Duodenal mucosa (tissue), 2 donors: ENCODE measurements around the gene STIM2.

ENCODE experiments used
- H3K27ac ChIP-seq: one replicate; pipeline ENCODE4 v1.7.0; 2013; ENCODE audit warnings: low read depth, low read length
- H3K27me3 ChIP-seq, 2 donors: one replicate each; pipeline ENCODE4 v1.7.0; 2013; ENCODE audit warnings: low read length in 2 of 2, control low read depth in 1 of 2; ENCODE audit not compliant: insufficient read depth in 2 of 2, control insufficient read depth in 1 of 2
- H3K36me3 ChIP-seq, 2 donors: one replicate each; pipeline ENCODE4 v1.7.0; 2013; ENCODE audit warnings: low read length in 2 of 2, control low read depth in 1 of 2; ENCODE audit not compliant: insufficient read depth in 2 of 2, control insufficient read depth in 1 of 2
- H3K4me1 ChIP-seq, 2 donors: one replicate each; pipeline ENCODE4 v1.7.0; 2013; ENCODE audit warnings: low read length in 2 of 2, control low read depth in 1 of 2; ENCODE audit not compliant: insufficient read depth in 2 of 2, control insufficient read depth in 1 of 2
- H3K4me3 ChIP-seq, 2 donors: one replicate each; pipeline ENCODE4 v1.7.0; 2013; ENCODE audit warnings: low read length in 2 of 2, low read depth in 1 of 2
- H3K9ac ChIP-seq, 2 donors: one replicate each; pipeline ENCODE4 v1.7.0; 2013; ENCODE audit warnings: low read length in 2 of 2, low read depth in 1 of 2
- H3K9me3 ChIP-seq, 2 donors: one replicate each; pipeline ENCODE4 v1.7.0; 2013; ENCODE audit warnings: low read length in 2 of 2, control low read depth in 1 of 2; ENCODE audit not compliant: control insufficient read depth in 1 of 2

The STIM2 gene

DNA sequence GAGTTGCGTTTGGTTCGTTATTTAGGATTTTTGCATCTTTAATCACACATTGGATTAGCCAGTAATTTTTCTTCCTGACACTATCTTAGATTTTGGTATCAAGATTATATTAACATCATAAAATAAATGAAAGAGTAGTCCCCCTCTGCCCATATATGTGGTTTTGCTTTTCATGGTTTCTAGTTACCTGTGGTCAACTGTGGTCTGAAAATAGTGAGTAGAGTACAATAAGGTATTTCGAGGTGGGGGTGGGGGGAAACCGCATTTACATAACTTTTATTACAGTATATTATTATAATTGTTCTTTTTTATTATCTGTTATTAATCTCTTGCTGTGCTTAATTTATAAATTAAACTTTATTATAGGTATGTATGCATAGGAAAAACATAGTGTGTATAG, 152.4 kb downstream of the STIM2 start:
- Histone ChIP-seq H3K36me3 (peaks cover 5 to 13% of the 10 kb centered on the region in 2 donors), H3K27me3 (no peaks in the 10 kb centered on the region), H3K4me3 (no peak overlapping the region), H3K9ac (no peak overlapping the region), H3K27ac (no peak overlapping the region), H3K4me1 (no peaks in the 10 kb centered on the region), H3K9me3 (no peaks in the 10 kb centered on the region)

GRCh38 chr4:27016551-27016950, 155.9 kb downstream of the STIM2 start:
- H3K4me1 ChIP-seq, result no peaks in the 10 kb centered on the region
- H3K9ac ChIP-seq, result no peak overlapping the region
- H3K36me3 ChIP-seq, result peaks cover 5 to 34% of the 10 kb centered on the region in 2 donors
- H3K4me3 ChIP-seq, result no peak overlapping the region
- H3K27ac ChIP-seq, result no peak overlapping the region
- H3K27me3 ChIP-seq, result no peaks in the 10 kb centered on the region
- H3K9me3 ChIP-seq, result no peaks in the 10 kb centered on the region

DNA sequence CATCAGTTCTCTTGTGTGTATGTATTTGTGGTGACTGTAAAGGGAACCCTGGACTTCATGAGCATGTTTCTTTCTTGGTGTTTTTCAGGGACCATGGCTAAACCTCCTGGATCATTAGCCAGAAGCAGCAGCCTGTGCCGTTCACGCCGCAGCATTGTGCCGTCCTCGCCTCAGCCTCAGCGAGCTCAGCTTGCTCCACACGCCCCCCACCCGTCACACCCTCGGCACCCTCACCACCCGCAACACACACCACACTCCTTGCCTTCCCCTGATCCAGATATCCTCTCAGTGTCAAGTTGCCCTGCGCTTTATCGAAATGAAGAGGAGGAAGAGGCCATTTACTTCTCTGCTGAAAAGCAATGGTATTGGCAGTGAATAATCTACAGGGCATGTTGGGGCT, 157.0 kb downstream of the STIM2 start:
- Histone ChIP-seq H3K9me3 (no peaks in the 10 kb centered on the region), H3K27me3 (no peaks in the 10 kb centered on the region), H3K4me3 (no peak overlapping the region), H3K9ac (no peak overlapping the region), H3K36me3 (peaks cover 5 to 43% of the 10 kb centered on the region in 2 donors), H3K27ac (no peak overlapping the region), H3K4me1 (no peaks in the 10 kb centered on the region)

DNA sequence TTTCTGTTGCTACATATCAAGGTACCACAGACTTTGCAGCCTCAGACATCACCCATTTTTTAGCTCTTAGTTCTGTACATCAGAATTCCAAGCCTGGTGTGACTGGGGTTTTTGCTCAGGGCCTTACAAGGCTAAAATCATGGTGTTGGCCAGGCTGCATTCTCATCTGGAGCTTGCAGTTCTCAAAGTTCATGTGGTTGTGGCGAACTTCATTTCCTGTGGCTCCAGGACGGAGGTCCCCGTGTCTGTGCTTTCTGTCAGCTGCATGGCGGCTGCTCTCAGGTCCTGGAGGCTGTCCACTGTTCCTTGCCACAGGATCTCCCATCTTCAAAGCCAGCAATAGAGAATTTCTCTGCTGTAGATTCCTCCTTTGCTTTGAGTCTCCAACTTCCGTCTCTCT, 157.4 kb downstream of the STIM2 start:
- Histone ChIP-seq H3K9ac (no peak overlapping the region), H3K27me3 (no peaks in the 10 kb centered on the region), H3K27ac (no peak overlapping the region), H3K9me3 (no peaks in the 10 kb centered on the region), H3K4me3 (no peak overlapping the region), H3K4me1 (no peaks in the 10 kb centered on the region), H3K36me3 (peaks cover 5 to 46% of the 10 kb centered on the region in 2 donors)

DNA sequence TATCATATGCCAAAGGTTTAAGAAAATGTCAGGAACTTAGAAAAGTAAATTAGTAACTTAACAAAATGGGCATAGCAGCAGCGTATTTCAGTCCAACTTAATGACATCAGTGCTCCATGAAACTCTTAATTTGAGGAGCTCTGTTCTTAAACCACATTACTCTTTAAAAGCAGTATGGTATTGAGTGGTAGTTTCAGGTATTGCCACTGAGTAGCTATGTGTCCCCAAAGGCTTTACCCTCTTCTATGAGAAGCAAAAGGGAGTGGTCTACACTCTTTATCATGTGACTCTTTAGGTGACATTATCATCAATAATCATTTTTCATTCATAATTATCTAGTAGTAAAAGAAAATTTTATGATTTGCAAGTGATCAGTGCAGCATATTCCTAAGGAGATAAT, 158.3 kb downstream of the STIM2 start:
- H3K4me1 ChIP-seq, result no peaks in the 10 kb centered on the region
- peaks cover 5 to 46% of the 10 kb centered on the region in 2 donors for H3K36me3 ChIP-seq
- H3K9ac ChIP-seq, result no peak overlapping the region
- H3K4me3 ChIP-seq, result no peak overlapping the region
- H3K27ac ChIP-seq, result no peak overlapping the region
- H3K9me3 ChIP-seq, result no peaks in the 10 kb centered on the region
- no peaks in the 10 kb centered on the region for H3K27me3 ChIP-seq

DNA sequence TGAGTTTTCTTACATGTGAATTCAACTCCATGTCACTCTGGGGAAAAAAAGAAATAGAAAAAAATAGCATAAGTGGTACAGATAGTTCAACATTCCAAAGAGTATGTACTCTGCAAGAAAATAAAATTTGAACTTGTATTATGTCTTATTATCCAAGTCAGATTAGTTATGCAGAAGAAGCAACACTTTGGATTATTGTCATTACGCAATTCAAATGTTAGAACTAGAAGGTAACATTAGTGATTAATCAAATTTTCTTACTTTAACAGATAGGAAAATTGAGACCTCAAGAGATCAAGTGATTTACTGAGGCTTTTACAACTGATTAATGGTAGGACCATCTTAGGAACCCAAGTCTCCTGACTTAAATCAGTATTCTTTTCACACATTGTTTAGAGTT, 159.1 kb downstream of the STIM2 start:
- Histone ChIP-seq H3K27me3 (no peaks in the 10 kb centered on the region), H3K9me3 (no peaks in the 10 kb centered on the region), H3K9ac (no peak overlapping the region), H3K36me3 (peaks cover 5 to 46% of the 10 kb centered on the region in 2 donors), H3K4me3 (no peak overlapping the region), H3K27ac (no peak overlapping the region), H3K4me1 (no peaks in the 10 kb centered on the region)

DNA sequence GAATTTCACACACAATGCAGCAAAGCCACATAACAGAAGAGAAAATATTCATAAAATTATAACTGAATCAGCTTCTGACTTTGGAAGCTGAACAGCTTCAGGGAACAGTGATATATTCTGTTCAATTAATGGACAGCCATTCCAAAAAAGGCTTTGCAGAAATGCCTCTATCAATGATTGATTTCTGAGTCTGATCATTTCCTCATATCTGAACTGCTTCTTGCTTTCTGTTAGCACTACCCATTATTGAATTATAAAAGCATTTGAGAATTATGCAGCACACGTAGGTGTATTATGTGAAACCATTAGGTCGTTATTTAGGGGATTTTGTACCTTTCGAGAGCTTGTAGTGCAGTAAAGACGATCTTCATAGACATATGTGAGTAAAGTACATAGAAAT, 159.6 kb downstream of the STIM2 start:
- peaks cover 5 to 46% of the 10 kb centered on the region in 2 donors for H3K36me3 ChIP-seq
- H3K9ac ChIP-seq, result no peak overlapping the region
- no peaks in the 10 kb centered on the region for H3K4me1 ChIP-seq
- no peaks in the 10 kb centered on the region for H3K9me3 ChIP-seq
- no peak overlapping the region for H3K4me3 ChIP-seq
- no peaks in the 10 kb centered on the region for H3K27me3 ChIP-seq
- no peak overlapping the region for H3K27ac ChIP-seq

DNA sequence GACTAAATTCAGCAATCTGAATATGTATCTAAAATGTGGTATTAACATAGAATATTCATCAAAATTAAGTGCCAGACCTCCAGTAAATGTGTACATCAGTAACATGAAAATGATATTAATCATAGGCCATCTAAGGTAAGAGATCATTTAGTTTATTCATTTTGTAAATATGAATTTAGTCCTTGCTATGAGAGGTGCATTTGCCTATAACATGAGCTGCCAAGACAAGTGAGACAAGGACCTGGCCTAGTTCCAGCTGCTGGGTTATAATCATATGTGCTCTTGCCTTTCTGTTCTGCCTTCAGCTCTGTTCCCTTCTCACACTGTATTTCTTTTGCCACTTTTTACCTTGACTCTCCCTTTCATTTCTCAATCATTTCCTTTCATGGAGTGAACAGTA, 160.0 kb downstream of the STIM2 start:
- H3K36me3 ChIP-seq, result peaks cover 5 to 46% of the 10 kb centered on the region in 2 donors
- no peaks in the 10 kb centered on the region for H3K4me1 ChIP-seq
- no peak overlapping the region for H3K4me3 ChIP-seq
- no peaks in the 10 kb centered on the region for H3K27me3 ChIP-seq
- H3K9ac ChIP-seq, result no peak overlapping the region
- no peaks in the 10 kb centered on the region for H3K9me3 ChIP-seq
- no peak overlapping the region for H3K27ac ChIP-seq

DNA sequence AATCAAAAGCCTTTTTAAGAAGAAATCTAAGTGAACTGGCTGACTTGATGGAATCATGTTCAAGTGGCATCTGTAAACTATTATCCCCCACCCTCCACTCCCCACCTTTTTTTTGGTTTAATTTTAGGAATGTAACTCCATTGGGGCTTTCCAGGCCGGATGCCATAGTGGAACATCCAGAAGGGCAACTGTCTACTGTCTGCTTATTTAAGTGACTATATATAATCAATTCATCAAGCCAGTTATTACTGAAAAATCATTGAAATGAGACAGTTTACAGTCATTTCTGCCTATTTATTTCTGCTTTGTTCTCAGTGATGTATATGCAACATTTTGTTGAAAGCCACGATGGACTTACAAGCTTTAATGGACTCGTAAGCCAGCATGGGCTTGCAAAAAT, 162.3 kb downstream of the STIM2 start:
- Histone ChIP-seq H3K4me3 (no peak overlapping the region), H3K9me3 (no peaks in the 10 kb centered on the region), H3K9ac (no peak overlapping the region), H3K27me3 (no peaks in the 10 kb centered on the region), H3K36me3 (peaks cover 0 to 42% of the 10 kb centered on the region in 2 donors), H3K27ac (no peak overlapping the region), H3K4me1 (no peaks in the 10 kb centered on the region)

DNA sequence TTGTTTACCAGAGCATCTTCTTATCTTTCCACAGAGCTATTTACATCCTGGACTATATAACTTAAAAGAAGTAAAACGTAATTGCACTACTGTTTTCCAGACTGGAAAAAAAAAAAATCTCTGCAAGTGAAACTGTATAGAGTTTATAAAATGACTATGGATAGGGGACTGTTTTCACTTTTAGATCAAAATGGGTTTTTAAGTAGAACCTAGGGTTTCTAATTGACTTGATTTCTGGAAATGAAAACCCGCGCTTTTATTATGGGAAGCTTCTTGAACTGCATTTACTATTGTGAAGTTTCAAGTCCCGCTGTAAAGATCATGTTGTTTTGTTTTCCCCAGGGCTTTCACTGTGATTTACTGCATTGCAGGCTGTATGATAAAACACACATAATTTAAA, 162.7 kb downstream of the STIM2 start:
- H3K9me3 ChIP-seq, result no peaks in the 10 kb centered on the region

GRCh38 chr4:27024805-27025204, 164.2 kb downstream of the STIM2 start:
- H3K27me3 ChIP-seq, result no peaks in the 10 kb centered on the region
- no peak overlapping the region for H3K9ac ChIP-seq
- H3K27ac ChIP-seq, result no peak overlapping the region
- peaks cover 0 to 28% of the 10 kb centered on the region in 2 donors for H3K36me3 ChIP-seq
- no peak overlapping the region for H3K4me3 ChIP-seq
- H3K4me1 ChIP-seq, result no peaks in the 10 kb centered on the region
- H3K9me3 ChIP-seq, result no peaks in the 10 kb centered on the region

More for the DNA sequence above, 162.7 kb downstream of the STIM2 start:
- Histone ChIP-seq H3K4me1 (no peaks in the 10 kb centered on the region), H3K27me3 (no peaks in the 10 kb centered on the region), H3K9ac (no peak overlapping the region), H3K27ac (no peak overlapping the region), H3K4me3 (no peak overlapping the region), H3K36me3 (peaks cover 0 to 39% of the 10 kb centered on the region in 2 donors)
